T-cell (primary cell): ENCODE data around the gene PPM1G. TPM values are rescaled to one million over a fixed set of nuclear protein-coding genes. Genes with fewer than 3 reads are reported as not detected.

ENCODE experiments used
- ATAC-seq, 4 experiments: fragments of 200-7000 bp in 3 of 4; fragments of 150-1000 bp in 1 of 4; cut with Tn5 transposase; replicated peaks in 1 of 4; 1 replicate in 3 of 4; 2 replicates in 1 of 4; pipeline ENCODE4 v1.10.0; 2021; ENCODE audit warnings: moderate library complexity in 3 of 4, mild to moderate bottlenecking in 2 of 4, moderate number of reproducible peaks in 1 of 4
- CTCF ChIA-PET, 2 donors: fragments of 300-600 bp; sonication (Branson Sonifier 250); formaldehyde crosslinking; loops; one replicate each; lab custom pipeline; 2022; ENCODE audit warnings: antibody characterized with exemption in 2 of 2; lab: Charles Lee
- POLR2A ChIA-PET, 2 donors: fragments of 300-600 bp; sonication (Branson Sonifier 250); formaldehyde crosslinking; loops; one replicate each; lab custom pipeline; 2022; ENCODE audit warnings: antibody characterized with exemption in 2 of 2; lab: Charles Lee
- DNase-seq, 35 experiments: peaks; one replicate each; pipeline versions ENCODE4 v3.0.0 to v3.0.0-alpha.2; 2013 to 2023
- H3K27ac ChIP-seq: one replicate; pipeline ENCODE4 v1.5.1; 2013; ENCODE audit warnings: low read length
- H3K27me3 ChIP-seq, 2 experiments: replicated peaks in 1 of 2; 1 replicate in 1 of 2; 2 replicates in 1 of 2; pipeline versions ENCODE4 v1.6.1 to v1.7.0; 2013; ENCODE audit warnings: low read length in 1 of 2, mixed read lengths in 1 of 2; ENCODE audit not compliant: control insufficient read depth in 2 of 2, insufficient read depth in 2 of 2; ENCODE audit errors: extremely low read depth in 1 of 2
- H3K36me3 ChIP-seq, 2 donors: 1 replicate in 1 of 2; 2 replicates in 1 of 2; pipeline versions ENCODE4 v1.6.1 to v1.7.0; 2013; ENCODE audit warnings: low read length in 1 of 2; ENCODE audit not compliant: control insufficient read depth in 2 of 2, insufficient read depth in 1 of 2; ENCODE audit errors: extremely low read depth in 1 of 2
- H3K4me1 ChIP-seq, 2 experiments: 1 replicate in 1 of 2; 2 replicates in 1 of 2; pipeline versions ENCODE4 v1.6.1 to v1.7.0; 2013; ENCODE audit warnings: low read length in 2 of 2, mixed read lengths in 1 of 2; ENCODE audit not compliant: insufficient read depth in 2 of 2, control insufficient read depth in 1 of 2; ENCODE audit errors: extremely low read depth in 1 of 2
- H3K4me3 ChIP-seq, 2 donors: 1 replicate in 1 of 2; 2 replicates in 1 of 2; pipeline versions ENCODE4 v1.5.1 to v1.7.0; 2013; ENCODE audit warnings: mild to moderate bottlenecking in 2 of 2, low read length in 1 of 2, moderate library complexity in 1 of 2; ENCODE audit not compliant: control insufficient read depth in 1 of 2; ENCODE audit errors: extremely low read depth in 1 of 2
- H3K9me3 ChIP-seq: 2 replicates; pipeline ENCODE4 v1.7.0; 2013
- H3K27ac Mint-ChIP-seq, 2 donors: one replicate each; pipeline ENCODE4 v1.8.0; 2020 to 2021; ENCODE audit warnings: mild to moderate bottlenecking in 2 of 2, mixed read lengths in 2 of 2
- H3K27me3 Mint-ChIP-seq, 2 donors: one replicate each; pipeline ENCODE4 v1.8.0; 2021 to 2022; ENCODE audit warnings: mixed read lengths in 2 of 2
- H3K36me3 Mint-ChIP-seq: one replicate; pipeline ENCODE4 v1.8.0; 2021; ENCODE audit warnings: mixed read lengths
- H3K4me1 Mint-ChIP-seq, 3 donors: one replicate each; pipeline ENCODE4 v1.8.0; 2020 to 2022; ENCODE audit warnings: mixed read lengths in 3 of 3, mild to moderate bottlenecking in 1 of 3
- H3K4me3 Mint-ChIP-seq, 3 donors: one replicate each; pipeline ENCODE4 v1.8.0; 2020 to 2022; ENCODE audit warnings: mild to moderate bottlenecking in 3 of 3, mixed read lengths in 3 of 3, moderate library complexity in 3 of 3
- H3K9me3 Mint-ChIP-seq, 3 donors: one replicate each; pipeline ENCODE4 v1.8.0; 2020 to 2022; ENCODE audit warnings: mixed read lengths in 3 of 3
- WGBS: methylation state at CpG from one replicate; pipeline ENCODE4 v1.1.5; 2013; ENCODE audit warnings: missing lambda C conversion rate; ENCODE audit not compliant: insufficient coverage; 5-methylcytosine and 5-hydroxymethylcytosine counted together
- total RNA-seq, 35 experiments: library from RNA in 6 of 35; stranded (reverse) in 6 of 35; fragments of 120-200 nt in 1 of 35; gene quantifications; one replicate each; pipeline versions ENCODE4 v1.2.1 to v1.2.4 and lab custom pipeline; 2013 to 2026

Gene PPM1G
- total RNA-seq, 5 donors from 2014 or later (not counting 1 experiment from before 2014, with no cell fraction given): 40.9 to 65.9 (median 62.4) TPM

DNA sequence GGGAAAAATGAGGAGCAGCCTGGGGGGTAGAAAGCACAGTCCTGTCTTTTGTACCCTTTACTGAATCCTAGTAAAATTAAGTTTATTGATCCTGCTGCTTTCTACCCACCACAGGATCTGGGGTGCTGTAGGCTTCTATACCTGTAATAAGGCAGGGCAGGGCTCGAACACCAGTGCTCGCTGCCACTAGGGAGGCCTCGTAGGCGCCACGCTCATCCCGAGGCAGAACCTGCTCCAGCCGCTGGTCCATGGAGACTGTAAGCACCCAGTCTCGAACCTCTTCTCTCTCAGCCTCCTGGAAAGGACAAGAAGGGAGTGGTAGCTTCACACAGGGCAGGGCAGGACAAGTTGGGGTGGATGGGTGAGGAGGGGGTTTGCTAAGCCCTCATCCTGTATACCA lies 35.8 kb upstream of the PPM1G start:
- peaks cover 41% of the 10 kb centered on the region for H3K36me3 Mint-ChIP-seq

GRCh38 chr2:27442920-27443282 lies 33.5 kb upstream of the PPM1G start:
- no peak overlapping the region for H3K4me3 ChIP-seq
- ATAC-seq: peak in 3 of 4 experiments; percentile 5 to 17 (median 11)
- no peak for DNase-seq
- Mint-ChIP-seq H3K27ac (peak overlapping the region; percentile 28 to 60), H3K4me3 (peak overlapping the region in 1 of 3 donors; percentile 46), H3K27me3 (no peaks in the 10 kb centered on the region), H3K36me3 (peaks cover 45% of the 10 kb centered on the region), H3K4me1 (peaks cover 5 to 15% (median 9%) of the 10 kb centered on the region in 3 donors), H3K9me3 (no peaks in the 10 kb centered on the region)
- peaks cover 18 to 43% of the 10 kb centered on the region in 2 donors for H3K36me3 ChIP-seq
- 95% methylated on average over 6 of the region's 6 CpGs for WGBS
- H3K4me1 ChIP-seq: peaks cover 3 to 4% of the 10 kb centered on the region in 2 experiments
- no peaks in the 10 kb centered on the region for H3K9me3 ChIP-seq
- CTCF ChIA-PET: interaction anchor here in 1 of 2 donors (0.6 kb wide), 1 partner anchor 13 kb away, joined by 3 read pairs; no protein-coding TSS in a partner anchor
- POLR2A ChIA-PET: no interaction called here
- no peaks in the 10 kb centered on the region for H3K27me3 ChIP-seq
- H3K27ac ChIP-seq: no peak overlapping the region

More for the DNA sequence above, 35.8 kb upstream of the PPM1G start:
- no peak overlapping the region for H3K27ac Mint-ChIP-seq
- peaks cover 5 to 15% (median 9%) of the 10 kb centered on the region in 3 donors for H3K4me1 Mint-ChIP-seq
- WGBS: 95% methylated on average over 7 of the region's 8 CpGs
- Histone ChIP-seq H3K9me3 (no peaks in the 10 kb centered on the region), H3K4me1 (peaks cover 3 to 4% of the 10 kb centered on the region in 2 experiments), H3K4me3 (no peak overlapping the region), H3K36me3 (peaks cover 21 to 39% of the 10 kb centered on the region in 2 donors), H3K27me3 (no peaks in the 10 kb centered on the region), H3K27ac (no peak overlapping the region)
- H3K9me3 Mint-ChIP-seq: no peaks in the 10 kb centered on the region
- no peaks in the 10 kb centered on the region for H3K27me3 Mint-ChIP-seq
- H3K4me3 Mint-ChIP-seq: no peak overlapping the region
- CTCF ChIA-PET: interaction anchor here in 1 of 2 donors (0.7 kb wide), 1 partner anchor 15 kb away, joined by 6 read pairs; no protein-coding TSS in a partner anchor
- DNase-seq (no peak), ATAC-seq (no peak)
- POLR2A ChIA-PET: no interaction called here

- H3K9me3 Mint-ChIP-seq: no peaks in the 10 kb centered on the region
- Histone ChIP-seq H3K4me3 (no peak within 1 kb of the TSS), H3K4me1 (peaks cover 3 to 4% of the 10 kb centered on the region in 2 experiments), H3K27ac (no peak within 1 kb of the TSS), H3K27me3 (no peaks in the 10 kb centered on the region), H3K9me3 (no peaks in the 10 kb centered on the region), H3K36me3 (peaks cover 18 to 45% of the 10 kb centered on the region in 2 donors)
- CTCF ChIA-PET: no interaction called here
- 90% methylated on average over 67 of the region's 80 CpGs for WGBS
- ATAC-seq (peak; percentile 79 to 87 (median 84)), DNase-seq (peak in 31 of 35 experiments; percentile 6 to 75 (median 53))
- POLR2A ChIA-PET: no interaction called here
- no peaks in the 10 kb centered on the region for H3K27me3 Mint-ChIP-seq
- H3K4me3 Mint-ChIP-seq: peak within 1 kb of the TSS in 1 of 3 donors; percentile 46
- peak within 1 kb of the TSS; percentile 36 to 60 for H3K27ac Mint-ChIP-seq
- peaks cover 41% of the 10 kb centered on the region for H3K36me3 Mint-ChIP-seq
- peaks cover 5 to 15% (median 9%) of the 10 kb centered on the region in 3 donors for H3K4me1 Mint-ChIP-seq
Observed at GRCh38 chr2:27441958-27442919, 32.8 kb upstream of the PPM1G start, which contains the start of gene KRTCAP3. KRTCAP3 (plus strand) TSS chr2:27442381; CDS start chr2:27442413, 32 bp downstream.

- DNase-seq (no peak), ATAC-seq (no peak)
- H3K27ac Mint-ChIP-seq: no peak overlapping the region
- CTCF ChIA-PET: no interaction called here
- POLR2A ChIA-PET: no interaction called here
- no peak overlapping the region for H3K27ac ChIP-seq
- no peak overlapping the region for H3K4me3 Mint-ChIP-seq
- H3K4me1 Mint-ChIP-seq: peaks cover 5 to 15% (median 9%) of the 10 kb centered on the region in 3 donors
- H3K36me3 ChIP-seq: peaks cover 14 to 53% of the 10 kb centered on the region in 2 donors
- H3K9me3 ChIP-seq: no peaks in the 10 kb centered on the region
- peaks cover 45% of the 10 kb centered on the region for H3K36me3 Mint-ChIP-seq
- WGBS: 96% methylated on average over 5 of the region's 10 CpGs
- peaks cover 3 to 4% of the 10 kb centered on the region in 2 experiments for H3K4me1 ChIP-seq
- H3K27me3 Mint-ChIP-seq: no peaks in the 10 kb centered on the region
- H3K27me3 ChIP-seq: no peaks in the 10 kb centered on the region
- no peak overlapping the region for H3K4me3 ChIP-seq
- no peaks in the 10 kb centered on the region for H3K9me3 Mint-ChIP-seq
Observed at GRCh38 chr2:27441226-27441926, 32.0 kb upstream of the PPM1G start.

- no peak overlapping the region for H3K27ac ChIP-seq
- H3K4me3 Mint-ChIP-seq: no peak overlapping the region
- WGBS: 96% methylated on average over 5 of the region's 6 CpGs
- H3K4me1 Mint-ChIP-seq: peaks cover 31 to 35% (median 31%) of the 10 kb centered on the region in 3 donors
- H3K36me3 ChIP-seq: peaks cover 11 to 74% of the 10 kb centered on the region in 2 donors
- H3K27ac Mint-ChIP-seq: peak overlapping the region in 1 of 2 donors; percentile 37
- no peaks in the 10 kb centered on the region for H3K9me3 Mint-ChIP-seq
- H3K36me3 Mint-ChIP-seq: peaks cover 67% of the 10 kb centered on the region
- ChIA-PET CTCF (no interaction called here), POLR2A (no interaction called here)
- ATAC-seq: no peak
- no peaks in the 10 kb centered on the region for H3K9me3 ChIP-seq
- H3K27me3 Mint-ChIP-seq: no peaks in the 10 kb centered on the region
- H3K27me3 ChIP-seq: no peaks in the 10 kb centered on the region
- H3K4me1 ChIP-seq: peaks cover 5 to 18% of the 10 kb centered on the region in 2 experiments
- no peak overlapping the region for H3K4me3 ChIP-seq
- no peak for DNase-seq
Observed at GRCh38 chr2:27435628-27436027, 26.2 kb upstream of the PPM1G start.

DNA sequence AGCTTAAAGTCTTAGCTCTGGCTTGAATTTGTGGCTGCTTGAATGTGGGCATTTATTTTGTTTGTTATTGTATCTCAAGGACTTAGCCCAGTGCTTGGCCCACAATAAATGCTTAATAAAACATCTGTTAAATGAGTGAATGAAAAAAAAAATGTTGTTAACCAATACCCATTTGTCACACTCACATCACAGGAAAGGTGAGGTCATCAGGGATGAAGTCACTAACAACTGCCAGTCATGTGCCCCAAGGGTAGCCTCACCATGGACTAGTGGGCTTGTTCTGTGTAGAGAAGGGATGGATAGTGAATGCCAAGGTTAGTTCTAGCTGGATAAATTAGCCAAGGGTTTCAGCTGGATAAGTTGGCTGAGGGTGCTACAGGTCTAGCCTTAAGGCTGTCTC lies 22.0 kb upstream of the PPM1G start:
- H3K4me3 Mint-ChIP-seq: peak overlapping the region; percentile 51 to 65 (median 55)
- peaks cover 38% of the 10 kb centered on the region for H3K36me3 Mint-ChIP-seq
- H3K9me3 Mint-ChIP-seq: no peaks in the 10 kb centered on the region
- no peaks in the 10 kb centered on the region for H3K27me3 ChIP-seq
- peaks cover 14 to 38% of the 10 kb centered on the region in 2 experiments for H3K4me1 ChIP-seq
- H3K4me3 ChIP-seq: no peak overlapping the region
- no peaks in the 10 kb centered on the region for H3K27me3 Mint-ChIP-seq
- H3K9me3 ChIP-seq: no peaks in the 10 kb centered on the region
- no peak for ATAC-seq
- CTCF ChIA-PET: interaction anchor here in 1 of 2 donors (0.7 kb wide), 1 partner anchor 55 kb away, joined by 3 read pairs; no protein-coding TSS in a partner anchor
- POLR2A ChIA-PET: interaction anchor here in 1 of 2 donors (1.5 kb wide), 1 partner anchor 10 kb away, joined by 3 read pairs; no protein-coding TSS in a partner anchor
- H3K27ac Mint-ChIP-seq: peak overlapping the region; percentile 44 to 57
- DNase-seq: peak in 2 of 35 experiments; percentile 10 to 53
- H3K27ac ChIP-seq: no peak overlapping the region
- H3K36me3 ChIP-seq: peaks cover 9 to 35% of the 10 kb centered on the region in 2 donors
- H3K4me1 Mint-ChIP-seq: peaks cover 51 to 57% (median 52%) of the 10 kb centered on the region in 3 donors
